Trophoblast cell (in vitro differentiated cells and primary cell): Measurements from ENCODE around the gene CTU2.

Source experiments
- DNase-seq, 2 donors: peaks; one replicate each; pipeline ENCODE4 v3.0.0-alpha.2; 2016
- H2AFZ ChIP-seq: 2 replicates; pipeline ENCODE4 v1.6.1; 2013; ENCODE audit warnings: low read length, moderate library complexity, mild to moderate bottlenecking; ENCODE audit not compliant: insufficient read depth, poor library complexity
- H2AK5ac ChIP-seq: 2 replicates; pipeline ENCODE4 v1.6.1; 2013; ENCODE audit warnings: mild to moderate bottlenecking, low read length
- H2BK120ac ChIP-seq: 2 replicates; pipeline ENCODE4 v1.6.1; 2013; ENCODE audit warnings: low read length, mild to moderate bottlenecking, moderate library complexity; ENCODE audit not compliant: insufficient read depth, poor library complexity
- H2BK12ac ChIP-seq: 2 replicates; pipeline ENCODE4 v1.6.1; 2013; ENCODE audit warnings: mild to moderate bottlenecking, low read length, moderate library complexity
- H2BK5ac ChIP-seq: 2 replicates; pipeline ENCODE4 v1.6.1; 2013; ENCODE audit warnings: low read length, low read depth, moderate library complexity, mild to moderate bottlenecking; ENCODE audit not compliant: poor library complexity
- H3K14ac ChIP-seq: 2 replicates; pipeline ENCODE4 v1.6.1; 2013; ENCODE audit warnings: mild to moderate bottlenecking, low read length
- H3K18ac ChIP-seq: 2 replicates; pipeline ENCODE4 v1.6.1; 2013; ENCODE audit warnings: mild to moderate bottlenecking, low read length
- H3K23ac ChIP-seq: 2 replicates; pipeline ENCODE4 v1.6.1; 2013; ENCODE audit warnings: low read length
- H3K27ac ChIP-seq: 2 replicates; pipeline ENCODE4 v1.5.1; 2013; ENCODE audit warnings: low read depth, mild to moderate bottlenecking, inconsistent platforms, low read length, moderate library complexity
- H3K27me3 ChIP-seq: 2 replicates; pipeline ENCODE4 v1.6.1; 2013; ENCODE audit warnings: inconsistent platforms, mild to moderate bottlenecking, low read length, moderate library complexity; ENCODE audit not compliant: insufficient read depth
- H3K36me3 ChIP-seq, 2 experiments: 1 replicate in 1 of 2; 2 replicates in 1 of 2; pipeline ENCODE4 v1.6.1; 2013; ENCODE audit warnings: low read length in 2 of 2, mild to moderate bottlenecking in 2 of 2, moderate library complexity in 1 of 2; ENCODE audit not compliant: insufficient read depth in 2 of 2, control insufficient read depth in 1 of 2
- H3K4ac ChIP-seq: 2 replicates; pipeline ENCODE4 v1.6.1; 2013; ENCODE audit warnings: low read depth, mild to moderate bottlenecking, low read length, moderate library complexity
- H3K4me1 ChIP-seq, 2 experiments: 1 replicate in 1 of 2; 2 replicates in 1 of 2; pipeline ENCODE4 v1.6.1; 2013; ENCODE audit warnings: low read length in 2 of 2, mild to moderate bottlenecking in 2 of 2, moderate library complexity in 1 of 2; ENCODE audit not compliant: insufficient read depth in 2 of 2, control insufficient read depth in 1 of 2
- H3K4me2 ChIP-seq: 2 replicates; pipeline ENCODE4 v1.6.1; 2013; ENCODE audit warnings: inconsistent platforms, mild to moderate bottlenecking, low read length, moderate library complexity
- H3K4me3 ChIP-seq: 2 replicates; pipeline ENCODE4 v1.5.1; 2013; ENCODE audit warnings: mild to moderate bottlenecking, low read depth, low read length, inconsistent platforms
- H3K79me1 ChIP-seq: one replicate; pipeline ENCODE4 v1.6.1; 2013; ENCODE audit warnings: low read length
- H3K79me2 ChIP-seq: 2 replicates; pipeline ENCODE4 v1.6.1; 2013; ENCODE audit warnings: low read length, mild to moderate bottlenecking; ENCODE audit not compliant: control insufficient read depth, insufficient read depth, poor library complexity
- H3K9ac ChIP-seq: 2 replicates; pipeline ENCODE4 v1.6.1; 2013; ENCODE audit warnings: mild to moderate bottlenecking, low read length
- H3K9me3 ChIP-seq: 2 replicates; pipeline ENCODE4 v1.6.1; 2013; ENCODE audit warnings: low read depth, mild to moderate bottlenecking, control low read depth, inconsistent platforms, low read length; ENCODE audit not compliant: insufficient read depth
- H4K12ac ChIP-seq: 2 replicates; pipeline ENCODE4 v1.6.1; 2013; ENCODE audit warnings: low read depth, mild to moderate bottlenecking, low read length, moderate library complexity
- H4K8ac ChIP-seq: 2 replicates; pipeline ENCODE4 v1.6.1; 2013; ENCODE audit warnings: low read depth, mild to moderate bottlenecking, low read length, moderate library complexity
- H4K91ac ChIP-seq: one replicate; pipeline ENCODE4 v1.6.1; 2013; ENCODE audit warnings: low read depth, mild to moderate bottlenecking, low read length, moderate library complexity
- WGBS: extraction: QIAGEN DNeasy Blood & Tissue Kit; methylation state at CpG from one replicate; pipeline ENCODE4 v1.1.7; 2013; ENCODE audit warnings: missing lambda C conversion rate; ENCODE audit not compliant: insufficient read length, insufficient coverage; ENCODE audit errors: extremely low coverage; 5-methylcytosine and 5-hydroxymethylcytosine counted together

CTU2 gene

DNA sequence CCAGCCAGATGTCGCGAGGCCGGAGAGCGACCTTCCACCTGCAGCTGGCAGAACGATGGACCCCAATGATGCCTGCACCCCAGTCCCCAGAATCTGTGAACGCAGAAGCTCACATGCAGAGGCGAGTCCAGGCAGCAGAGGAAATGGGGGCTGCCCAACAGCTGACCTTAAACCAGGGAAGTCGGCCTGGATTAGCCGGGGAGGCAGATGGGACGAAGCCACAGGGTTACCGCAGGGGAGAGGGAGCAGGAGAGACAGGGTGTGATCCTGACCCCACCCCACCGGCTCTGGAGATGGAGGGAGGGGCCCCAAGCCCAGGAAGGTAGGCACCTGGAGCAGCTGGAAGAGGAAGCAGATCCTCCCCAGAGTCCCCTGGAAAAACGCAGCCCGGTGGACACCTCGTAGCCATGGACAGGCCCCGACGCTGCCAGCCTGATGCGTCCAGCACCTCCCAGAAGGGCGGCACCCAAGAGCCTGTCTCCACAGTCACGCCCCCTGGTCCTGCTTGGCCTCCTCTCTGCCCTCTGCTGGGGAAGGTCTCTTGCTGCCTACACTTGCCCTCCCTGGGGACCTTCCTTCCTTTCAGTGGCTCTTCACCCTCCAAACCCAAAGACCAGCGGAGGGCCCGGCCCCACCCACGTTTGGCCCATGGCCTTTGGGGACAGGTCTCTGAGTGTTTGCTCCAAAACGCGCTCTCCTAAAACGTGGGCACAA is 41.4 kb downstream of the CTU2 start:
- Histone ChIP-seq H4K91ac (no peak overlapping the region), H3K4ac (no peak overlapping the region), H3K9me3 (peaks cover 2% of the 10 kb centered on the region), H3K79me2 (no peaks in the 10 kb centered on the region), H2BK12ac (no peak overlapping the region), H2AK5ac (no peak overlapping the region), H3K36me3 (peaks cover 8 to 19% of the 10 kb centered on the region in 2 experiments), H4K8ac (no peak overlapping the region), H3K23ac (no peak overlapping the region), H3K27me3 (no peaks in the 10 kb centered on the region), H3K4me1 (peaks cover 3 to 7% of the 10 kb centered on the region in 2 experiments), H2BK5ac (no peak overlapping the region), H2BK120ac (no peak overlapping the region), H3K14ac (no peak overlapping the region), H3K27ac (no peak overlapping the region), H3K4me3 (no peak overlapping the region), H4K12ac (no peak overlapping the region), H3K18ac (no peak overlapping the region), H3K79me1 (no peaks in the 10 kb centered on the region), H3K4me2 (no peak overlapping the region), H3K9ac (no peak overlapping the region), H2AFZ (no peak overlapping the region)
- DNase-seq = peak in 1 of 2 donors; percentile 53
- whole genome bisulfite sequencing = no CpG with 5 or more reads among the region's 26 CpGs

DNA sequence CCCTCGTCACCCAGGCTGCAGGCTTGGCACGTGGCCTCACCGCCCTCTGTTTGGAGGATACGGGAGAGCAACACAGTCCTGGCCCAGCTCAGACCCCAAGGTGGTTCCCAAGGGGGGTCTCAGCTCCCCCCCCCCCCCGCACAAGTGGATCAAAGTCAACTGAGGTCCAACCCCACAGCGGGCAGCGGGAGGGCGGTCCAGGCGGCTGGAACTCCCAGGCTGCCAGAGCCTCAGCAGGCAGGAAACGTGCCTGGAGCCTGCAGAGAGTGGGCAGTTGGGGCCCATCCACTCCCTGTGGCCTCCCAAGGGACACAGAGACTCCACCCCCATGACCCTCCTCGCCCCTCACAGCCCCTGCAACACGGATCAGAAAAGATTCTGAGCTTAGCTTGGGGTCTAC is 42.1 kb downstream of the CTU2 start:
- H3K36me3 ChIP-seq = peaks cover 4 to 15% of the 10 kb centered on the region in 2 experiments
- H4K12ac ChIP-seq = no peak overlapping the region
- no peak overlapping the region for H2BK12ac ChIP-seq
- H2AK5ac ChIP-seq = no peak overlapping the region
- H3K14ac ChIP-seq = no peak overlapping the region
- no peak overlapping the region for H3K9ac ChIP-seq
- no peak overlapping the region for H3K4ac ChIP-seq
- H4K8ac ChIP-seq = no peak overlapping the region
- H3K79me2 ChIP-seq = no peaks in the 10 kb centered on the region
- no peak overlapping the region for H2BK5ac ChIP-seq
- H3K23ac ChIP-seq = no peak overlapping the region
- peaks cover 3 to 7% of the 10 kb centered on the region in 2 experiments for H3K4me1 ChIP-seq
- H3K4me3 ChIP-seq = no peak overlapping the region
- DNase-seq = no peak
- no peak overlapping the region for H3K4me2 ChIP-seq
- H2BK120ac ChIP-seq = no peak overlapping the region
- no peak overlapping the region for H2AFZ ChIP-seq
- H3K27ac ChIP-seq = no peak overlapping the region
- H3K9me3 ChIP-seq = peaks cover 2% of the 10 kb centered on the region
- H3K79me1 ChIP-seq = no peaks in the 10 kb centered on the region
- H3K18ac ChIP-seq = no peak overlapping the region
- no peaks in the 10 kb centered on the region for H3K27me3 ChIP-seq
- no peak overlapping the region for H4K91ac ChIP-seq
- no CpG with 5 or more reads among the region's 12 CpGs for WGBS

DNA sequence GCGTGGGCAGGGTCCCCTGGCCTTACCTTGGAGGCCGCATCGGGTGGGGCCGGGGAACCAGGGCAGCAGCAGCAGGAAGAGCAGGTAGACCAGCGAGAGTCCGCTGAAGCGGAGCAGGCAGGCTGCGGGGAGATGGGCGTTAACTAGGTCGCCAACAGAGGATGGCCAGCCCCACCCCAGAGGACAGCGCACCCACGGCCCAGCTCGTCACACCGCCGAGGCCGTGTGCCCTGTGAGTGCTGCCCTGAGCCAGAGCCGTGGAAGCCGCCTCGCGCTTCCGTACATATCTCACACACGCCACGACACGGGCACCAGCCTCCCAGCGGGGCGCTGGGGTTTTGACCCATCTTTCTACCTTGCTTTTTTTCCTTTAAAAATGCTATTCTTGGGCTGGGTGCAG is 43.1 kb downstream of the CTU2 start:
- Histone ChIP-seq H4K8ac (no peak overlapping the region), H3K27me3 (no peaks in the 10 kb centered on the region), H3K79me1 (no peaks in the 10 kb centered on the region), H3K4me1 (no peaks in the 10 kb centered on the region), H3K4me2 (no peak overlapping the region), H3K14ac (no peak overlapping the region), H2BK5ac (no peak overlapping the region), H3K4me3 (no peak overlapping the region), H3K9me3 (peaks cover 2% of the 10 kb centered on the region), H3K27ac (no peak overlapping the region), H3K23ac (no peak overlapping the region), H4K91ac (no peak overlapping the region), H3K79me2 (no peaks in the 10 kb centered on the region), H2BK120ac (no peak overlapping the region), H4K12ac (no peak overlapping the region), H2BK12ac (no peak overlapping the region), H3K18ac (no peak overlapping the region), H3K9ac (no peak overlapping the region), H3K4ac (no peak overlapping the region), H3K36me3 (peaks cover 4 to 15% of the 10 kb centered on the region in 2 experiments), H2AFZ (no peak overlapping the region), H2AK5ac (no peak overlapping the region)
- no peak for DNase-seq
- WGBS = no CpG with 5 or more reads among the region's 26 CpGs

DNA sequence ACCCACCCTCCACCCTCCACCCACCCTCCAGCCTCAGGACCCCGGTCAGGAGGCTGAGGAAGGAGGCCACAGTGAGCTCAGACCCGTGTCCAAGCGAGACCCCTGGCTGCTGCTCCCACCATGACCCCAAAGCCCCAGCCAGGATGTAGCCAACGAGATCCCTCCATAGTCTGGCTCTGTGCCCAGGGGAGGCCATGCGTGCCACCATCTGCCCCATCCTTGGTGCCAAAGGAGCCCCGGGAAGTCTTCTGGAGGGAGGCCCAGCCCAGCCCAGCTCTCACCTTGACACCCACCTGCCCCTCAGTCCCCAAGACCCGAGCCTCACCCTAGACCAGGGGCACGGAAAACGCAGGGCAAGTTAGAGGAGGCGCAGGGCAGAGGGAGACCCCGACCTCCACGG is 44.6 kb downstream of the CTU2 start:
- H3K9ac ChIP-seq = no peak overlapping the region
- no peak overlapping the region for H2BK12ac ChIP-seq
- no peak overlapping the region for H2AK5ac ChIP-seq
- H3K14ac ChIP-seq = no peak overlapping the region
- no peak overlapping the region for H2AFZ ChIP-seq
- H2BK5ac ChIP-seq = no peak overlapping the region
- no peak overlapping the region for H4K91ac ChIP-seq
- no peak overlapping the region for H3K4ac ChIP-seq
- no peak overlapping the region for H3K4me2 ChIP-seq
- peaks cover 0 to 4% of the 10 kb centered on the region in 2 experiments for H3K4me1 ChIP-seq
- no CpG with 5 or more reads among the region's 12 CpGs for WGBS
- no peak overlapping the region for H4K12ac ChIP-seq
- no peak overlapping the region for H4K8ac ChIP-seq
- peaks cover 2% of the 10 kb centered on the region for H3K9me3 ChIP-seq
- no peak overlapping the region for H3K4me3 ChIP-seq
- DNase-seq = no peak
- H2BK120ac ChIP-seq = no peak overlapping the region
- peaks cover 2% of the 10 kb centered on the region for H3K79me2 ChIP-seq
- no peak overlapping the region for H3K27ac ChIP-seq
- H3K23ac ChIP-seq = no peak overlapping the region
- no peak overlapping the region for H3K18ac ChIP-seq
- no peaks in the 10 kb centered on the region for H3K79me1 ChIP-seq
- H3K27me3 ChIP-seq = no peaks in the 10 kb centered on the region
- H3K36me3 ChIP-seq = peaks cover 4 to 14% of the 10 kb centered on the region in 2 experiments
